ENCODE results near the gene PVR.
"Not testable (repeated sequence)": the region's sequence is repeated elsewhere in the genome, so short reads cannot be mapped to it uniquely, and the experiment has no call there.

PVR gene

GRCh38 chr19:44702551-44703176 lies 59.0 kb downstream of the PVR start:
- no peak for DNase-seq

- DNase-seq = no peak
Measured at GRCh38 chr19:44703336-44704078, 59.8 kb downstream of the PVR start.

GRCh38 chr19:44704982-44705381 lies 61.3 kb downstream of the PVR start:
- DNase-seq = no peak

GRCh38 chr19:44705502-44706010 lies 61.8 kb downstream of the PVR start:
- no peak for DNase-seq

DNA sequence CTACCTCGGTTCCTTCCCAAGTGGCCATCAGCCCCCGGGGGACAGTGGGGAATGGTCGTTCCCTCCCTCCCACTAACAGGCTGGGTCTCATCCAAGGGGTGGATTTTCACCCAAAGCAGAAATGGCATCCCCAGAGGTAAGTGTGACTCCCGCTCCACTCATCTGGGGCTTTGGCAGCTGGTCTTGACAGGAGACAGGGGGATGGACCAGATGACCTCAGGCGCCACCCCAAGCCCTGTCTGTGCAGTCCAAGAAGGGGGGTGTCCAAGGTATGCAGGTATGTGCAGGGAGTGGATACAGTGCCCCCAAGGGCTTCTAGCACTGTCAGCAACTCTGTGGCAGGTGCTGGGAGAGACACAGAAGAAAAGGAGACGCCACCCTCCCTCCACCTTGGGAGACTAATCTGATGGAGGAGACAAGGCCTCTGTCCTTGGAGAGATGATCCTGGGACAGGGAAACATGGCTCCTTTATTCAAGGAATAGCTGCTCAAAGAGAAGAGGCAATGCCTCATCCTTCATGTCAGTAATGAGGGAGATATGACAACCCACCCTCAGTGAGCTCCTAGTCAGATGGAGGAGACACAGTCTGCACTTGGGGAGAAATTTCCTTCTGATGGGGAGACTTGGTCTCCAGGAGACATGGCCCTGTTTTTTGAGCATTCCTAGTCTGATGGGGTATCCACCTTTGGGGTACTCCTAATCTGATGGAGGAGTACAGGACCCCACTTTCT lies 63.0 kb downstream of the PVR start:
- DNase-seq = no peak

GRCh38 chr19:44707794-44708193 lies 64.1 kb downstream of the PVR start:
- no peak for DNase-seq

GRCh38 chr19:44708940-44709339 lies 65.2 kb downstream of the PVR start:
- no peak for DNase-seq

DNA sequence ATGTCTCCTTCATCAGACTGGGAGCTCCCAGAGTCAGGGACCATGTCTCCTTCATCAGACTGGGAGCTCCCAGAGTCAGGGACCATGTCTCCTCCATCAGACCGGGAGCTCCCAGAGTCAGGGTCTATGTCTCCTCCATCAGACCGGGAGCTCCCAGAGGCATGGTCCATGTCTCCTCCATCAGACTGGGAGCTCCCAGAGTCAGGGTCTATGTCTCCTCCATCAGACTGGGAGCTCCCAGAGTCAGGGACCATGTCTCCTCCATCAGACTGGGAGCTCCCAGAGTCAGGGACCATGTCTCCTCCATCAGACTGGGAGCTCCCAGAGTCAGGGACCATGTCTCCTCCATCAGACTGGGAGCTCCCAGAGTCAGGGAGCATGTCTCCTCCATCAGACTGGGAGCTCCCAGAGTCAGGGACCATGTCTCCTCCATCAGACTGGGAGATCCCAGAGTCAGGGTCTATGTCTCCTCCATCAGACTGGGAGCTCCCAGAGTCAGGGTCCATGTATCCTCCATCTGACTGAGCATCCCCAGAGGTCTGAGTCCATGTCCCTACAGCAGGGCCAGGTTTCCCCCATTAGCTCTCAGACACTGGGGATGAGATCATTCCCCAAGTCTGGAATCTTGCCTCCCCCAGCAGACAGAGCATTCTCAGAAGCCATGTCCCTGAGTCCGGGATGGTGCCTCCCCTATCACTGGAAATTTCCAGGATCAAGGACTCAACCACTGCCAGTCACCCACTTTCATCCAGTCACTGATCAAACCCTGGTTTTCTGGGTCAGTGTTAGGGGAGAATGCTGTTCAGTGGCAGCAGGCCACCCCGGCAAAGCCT lies 65.9 kb downstream of the PVR start:
- DNase-seq = not testable (repeated sequence)

DNA sequence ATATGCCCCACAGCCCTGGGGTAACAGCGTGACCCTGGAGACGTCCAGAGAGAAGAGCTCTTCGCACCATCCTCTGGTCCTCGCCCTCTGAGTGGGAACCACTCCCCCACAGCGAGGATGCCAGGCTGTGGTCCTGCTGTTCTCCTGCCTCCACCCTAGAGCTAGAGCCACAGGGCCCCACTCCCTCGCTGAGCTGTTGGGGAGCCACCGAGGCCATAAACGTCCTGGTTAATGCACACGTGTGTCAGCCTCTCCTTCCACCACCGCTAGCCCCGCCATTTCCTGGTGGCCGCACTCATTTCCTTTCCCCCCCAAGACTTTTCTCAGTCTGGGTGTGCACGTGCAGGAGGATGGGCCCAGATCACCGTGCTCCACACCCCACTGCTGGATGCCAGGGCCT lies 66.8 kb downstream of the PVR start:
- DNase-seq = no peak

DNA sequence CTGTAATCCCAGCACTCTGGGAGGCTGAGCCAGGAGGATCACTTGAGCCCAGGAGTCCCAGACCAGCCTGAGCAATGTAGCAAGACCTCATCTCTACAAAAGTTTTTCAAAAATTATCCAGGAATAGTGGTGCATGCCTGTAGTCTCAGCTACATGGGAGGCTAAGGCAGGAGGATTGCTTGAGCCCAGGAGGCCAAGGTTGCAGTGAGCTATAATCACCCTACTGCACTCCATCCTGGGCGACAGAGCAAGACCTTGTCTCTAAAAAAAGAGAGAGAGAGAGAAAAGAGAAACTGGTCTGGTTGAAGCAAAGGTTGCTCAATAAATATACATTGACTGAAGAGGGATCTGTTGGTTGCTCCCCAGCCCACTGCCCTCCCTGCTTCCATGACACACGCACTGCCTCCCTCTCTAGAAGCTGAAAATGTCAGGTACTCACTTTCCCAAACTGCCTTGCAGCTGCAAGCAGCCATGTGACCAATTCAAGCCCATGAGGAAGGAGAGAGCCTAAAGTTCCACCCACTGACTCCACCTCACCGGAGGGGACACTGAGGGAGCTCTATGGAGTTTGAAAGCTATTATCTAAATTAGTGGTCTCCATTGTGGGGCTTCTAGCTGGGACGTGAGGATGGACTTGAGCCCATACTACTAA lies 69.3 kb downstream of the PVR start:
- no peak for DNase-seq
